A673 (cell line): ENCODE data around the gene CX3CL1.

Experiments
- CTCF ChIP-seq: fragments of 300-800, 200-600 bp; sonication (generic); conservative IDR thresholded peaks from 2 replicates; pipeline ENCODE4 v1.5.1; 2017; ENCODE audit warnings: low read depth, mild to moderate bottlenecking, antibody characterized with exemption, low read length, moderate library complexity, mixed read lengths
- EZH2 ChIP-seq: fragments of 200-600 bp; sonication (generic); IDR thresholded peaks from 2 replicates; pipeline ENCODE4 v1.6.1; 2017; ENCODE audit warnings: borderline replicate concordance, low read depth, mild to moderate bottlenecking, mixed read lengths, antibody characterized with exemption, low read length; ENCODE audit not compliant: poor library complexity, severe bottlenecking

- TF ChIP-seq EZH2 (no peak), CTCF (no peak)
Observed at GRCh38 chr16:57406881-57407280, 34.6 kb downstream of the CX3CL1 start.
